Kidney capillary endothelial cell (primary cell): ENCODE results near the gene ARID3B.

Source experiments
- DNase-seq: peaks from one replicate; pipeline ENCODE4 v3.0.0-alpha.2; 2018; ENCODE audit warnings: low spot score

The ARID3B gene

DNA sequence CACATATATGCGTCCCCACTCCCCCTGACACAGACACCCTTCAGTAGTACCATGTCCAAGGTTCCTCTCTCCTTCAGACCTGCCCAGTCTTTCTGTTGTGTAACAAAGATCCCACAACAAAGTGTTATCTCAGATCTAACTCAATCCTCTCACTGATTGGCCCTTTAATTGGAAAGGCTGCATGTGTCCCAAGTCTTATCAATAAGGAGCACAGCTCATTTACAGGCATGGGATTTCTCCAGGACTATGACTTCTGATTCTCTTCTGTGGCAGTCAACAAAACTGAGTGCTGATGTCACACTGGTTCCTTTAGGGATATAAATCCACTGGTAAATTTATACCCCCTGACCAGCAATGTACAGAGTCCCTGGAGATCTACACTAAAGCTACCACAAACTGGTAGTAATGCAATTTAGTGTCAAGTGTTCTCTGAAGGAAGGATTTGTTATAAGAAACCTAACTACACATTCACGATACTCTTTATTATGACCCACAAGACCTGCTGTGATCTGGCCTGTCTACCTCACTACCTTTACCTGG lies 102.7 kb downstream of the ARID3B start:
- DNase-seq: no peak

DNA sequence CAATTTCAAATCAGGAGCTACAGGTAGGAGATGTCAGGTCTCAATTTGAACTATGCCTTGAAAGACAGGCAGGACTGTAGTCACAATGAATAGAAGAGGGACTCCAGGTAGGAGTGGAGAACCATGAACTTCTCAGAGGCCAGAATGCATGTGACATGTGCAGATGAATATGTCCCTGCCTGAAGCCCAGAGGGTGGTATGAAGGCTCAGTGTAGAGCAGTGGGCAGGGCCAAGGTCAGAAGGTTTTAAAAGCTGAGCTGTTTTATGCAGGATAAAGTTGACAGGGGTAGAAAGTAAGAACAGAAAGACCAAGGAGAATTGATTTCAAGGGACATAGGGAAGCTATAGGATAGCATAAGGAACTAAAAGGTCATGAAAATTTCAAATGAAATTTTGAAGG lies 105.5 kb downstream of the ARID3B start:
- no peak for DNase-seq
